Stomach smooth muscle (tissue), 2 donors: Measurements from ENCODE around the gene PLD1.

Experiments used
- H3K27ac ChIP-seq: one replicate; pipeline ENCODE4 v1.7.0; 2013; ENCODE audit warnings: mild to moderate bottlenecking, low read length, inconsistent platforms
- H3K27me3 ChIP-seq, 2 donors: one replicate each; pipeline ENCODE4 v1.7.0; 2013; ENCODE audit warnings: low read length in 2 of 2; ENCODE audit not compliant: insufficient read depth in 2 of 2, control insufficient read depth in 1 of 2
- H3K36me3 ChIP-seq, 2 donors: one replicate each; pipeline ENCODE4 v1.7.0; 2013; ENCODE audit warnings: low read length in 2 of 2; ENCODE audit not compliant: control insufficient read depth in 2 of 2, insufficient read depth in 2 of 2
- H3K4me1 ChIP-seq: one replicate; pipeline ENCODE4 v1.7.0; 2013; ENCODE audit warnings: low read length; ENCODE audit not compliant: control insufficient read depth, insufficient read depth
- H3K4me3 ChIP-seq, 2 donors: one replicate each; pipeline ENCODE4 v1.7.0; 2013; ENCODE audit warnings: low read length in 2 of 2
- H3K9ac ChIP-seq, 2 donors: one replicate each; pipeline ENCODE4 v1.7.0; 2013; ENCODE audit warnings: low read length in 2 of 2, mild to moderate bottlenecking in 1 of 2
- H3K9me3 ChIP-seq, 2 donors: one replicate each; pipeline ENCODE4 v1.7.0; 2013; ENCODE audit warnings: low read length in 2 of 2; ENCODE audit not compliant: control insufficient read depth in 2 of 2
- donor health status: healthy.
- donor health status: Pancreatic carcinoma.

PLD1 gene

GRCh38 chr3:171680726-171681411 is 129.4 kb downstream of the PLD1 start:
- Histone ChIP-seq H3K9ac (no peak overlapping the region), H3K27me3 (no peaks in the 10 kb centered on the region), H3K4me3 (no peak overlapping the region), H3K27ac (no peak overlapping the region), H3K4me1 (no peaks in the 10 kb centered on the region), H3K9me3 (no peaks in the 10 kb centered on the region), H3K36me3 (no peaks in the 10 kb centered on the region)

GRCh38 chr3:171678971-171679492 is 131.3 kb downstream of the PLD1 start:
- Histone ChIP-seq H3K4me3 (no peak overlapping the region), H3K4me1 (no peaks in the 10 kb centered on the region), H3K9ac (no peak overlapping the region), H3K9me3 (no peaks in the 10 kb centered on the region), H3K27me3 (no peaks in the 10 kb centered on the region), H3K27ac (no peak overlapping the region), H3K36me3 (no peaks in the 10 kb centered on the region)

GRCh38 chr3:171677706-171678105 is 132.6 kb downstream of the PLD1 start:
- Histone ChIP-seq H3K27me3 (no peaks in the 10 kb centered on the region), H3K9ac (no peak overlapping the region)

GRCh38 chr3:171676601-171677175 is 133.6 kb downstream of the PLD1 start:
- Histone ChIP-seq H3K27ac (no peak overlapping the region), H3K4me3 (no peak overlapping the region), H3K9ac (no peak overlapping the region), H3K4me1 (no peaks in the 10 kb centered on the region), H3K27me3 (no peaks in the 10 kb centered on the region), H3K36me3 (peaks cover 0 to 2% of the 10 kb centered on the region in 2 donors), H3K9me3 (no peaks in the 10 kb centered on the region)

More at GRCh38 chr3:171677706-171678105, 132.6 kb downstream of the PLD1 start:
- Histone ChIP-seq H3K27ac (no peak overlapping the region), H3K4me3 (no peak overlapping the region), H3K9me3 (no peaks in the 10 kb centered on the region), H3K36me3 (no peaks in the 10 kb centered on the region), H3K4me1 (no peaks in the 10 kb centered on the region)

- H3K4me3 ChIP-seq, result no peak overlapping the region
- H3K9ac ChIP-seq, result no peak overlapping the region
- H3K4me1 ChIP-seq, result no peaks in the 10 kb centered on the region
- no peaks in the 10 kb centered on the region for H3K27me3 ChIP-seq
- no peak overlapping the region for H3K27ac ChIP-seq
- peaks cover 0 to 2% of the 10 kb centered on the region in 2 donors for H3K36me3 ChIP-seq
- no peaks in the 10 kb centered on the region for H3K9me3 ChIP-seq
These were observed 136.3 kb downstream of the PLD1 start for GRCh38 chr3:171673951-171674350.

GRCh38 chr3:171672538-171672937 is 137.7 kb downstream of the PLD1 start:
- H3K4me1 ChIP-seq, result no peaks in the 10 kb centered on the region
- H3K27me3 ChIP-seq, result no peaks in the 10 kb centered on the region
- no peaks in the 10 kb centered on the region for H3K9me3 ChIP-seq
- no peak overlapping the region for H3K4me3 ChIP-seq
- H3K36me3 ChIP-seq, result peaks cover 0 to 2% of the 10 kb centered on the region in 2 donors
- no peak overlapping the region for H3K9ac ChIP-seq
- no peak overlapping the region for H3K27ac ChIP-seq

- H3K9me3 ChIP-seq, result no peaks in the 10 kb centered on the region
- H3K36me3 ChIP-seq, result peaks cover 0 to 2% of the 10 kb centered on the region in 2 donors
- H3K4me1 ChIP-seq, result no peaks in the 10 kb centered on the region
- H3K9ac ChIP-seq, result no peak overlapping the region
- H3K27ac ChIP-seq, result no peak overlapping the region
- no peak overlapping the region for H3K4me3 ChIP-seq
- H3K27me3 ChIP-seq, result no peaks in the 10 kb centered on the region
These were observed 138.2 kb downstream of the PLD1 start for GRCh38 chr3:171672124-171672523.

- no peaks in the 10 kb centered on the region for H3K27me3 ChIP-seq
These were observed 138.6 kb downstream of the PLD1 start for GRCh38 chr3:171671709-171672108.

GRCh38 chr3:171666516-171666915 is 143.8 kb downstream of the PLD1 start:
- Histone ChIP-seq H3K36me3 (no peaks in the 10 kb centered on the region), H3K4me1 (no peaks in the 10 kb centered on the region), H3K9ac (no peak overlapping the region), H3K9me3 (no peaks in the 10 kb centered on the region), H3K27me3 (no peaks in the 10 kb centered on the region), H3K4me3 (no peak overlapping the region), H3K27ac (no peak overlapping the region)

More at GRCh38 chr3:171671709-171672108, 138.6 kb downstream of the PLD1 start:
- H3K9me3 ChIP-seq, result no peaks in the 10 kb centered on the region
- no peak overlapping the region for H3K4me3 ChIP-seq
- H3K9ac ChIP-seq, result no peak overlapping the region
- H3K27ac ChIP-seq, result no peak overlapping the region
- H3K36me3 ChIP-seq, result peaks cover 0 to 2% of the 10 kb centered on the region in 2 donors
- no peaks in the 10 kb centered on the region for H3K4me1 ChIP-seq

GRCh38 chr3:171663805-171664204 is 146.5 kb downstream of the PLD1 start:
- Histone ChIP-seq H3K36me3 (no peaks in the 10 kb centered on the region), H3K27me3 (no peaks in the 10 kb centered on the region), H3K9ac (no peak overlapping the region), H3K4me1 (no peaks in the 10 kb centered on the region), H3K4me3 (no peak overlapping the region), H3K9me3 (no peaks in the 10 kb centered on the region), H3K27ac (no peak overlapping the region)

- Histone ChIP-seq H3K9ac (no peak overlapping the region), H3K36me3 (no peaks in the 10 kb centered on the region)
These were observed 148.8 kb downstream of the PLD1 start for GRCh38 chr3:171661484-171661883.

More at GRCh38 chr3:171661484-171661883, 148.8 kb downstream of the PLD1 start:
- Histone ChIP-seq H3K27me3 (no peaks in the 10 kb centered on the region), H3K27ac (no peak overlapping the region), H3K9me3 (no peaks in the 10 kb centered on the region), H3K4me1 (no peaks in the 10 kb centered on the region), H3K4me3 (no peak overlapping the region)
